GM21737 (cell line): Measurements from ENCODE around the gene CPB1.

Experiments
- ATAC-seq: cut with Tn5 transposase; IDR thresholded peaks from one replicate; pipeline ENCODE4 v1.9.1; 2021; ENCODE audit warnings: mild to moderate bottlenecking, moderate library complexity; ENCODE audit not compliant: unreplicated experiment

CPB1 gene

GRCh38 chr3:148828136-148828690, 602 bp downstream of the CPB1 start:
- no peak for ATAC-seq

GRCh38 chr3:148829926-148830325, 2.3 kb downstream of the CPB1 start:
- ATAC-seq, result no peak

- ATAC-seq, result no peak
These were observed 5.6 kb downstream of the CPB1 start for GRCh38 chr3:148833223-148833622.

GRCh38 chr3:148839805-148840204, 12.2 kb downstream of the CPB1 start:
- no peak for ATAC-seq

- no peak for ATAC-seq
These were observed 12.8 kb downstream of the CPB1 start for GRCh38 chr3:148840451-148840850.

GRCh38 chr3:148845756-148846395, 18.3 kb downstream of the CPB1 start:
- ATAC-seq, result no peak

- ATAC-seq, result no peak
These were observed 19.7 kb downstream of the CPB1 start for GRCh38 chr3:148847351-148847750.

- no peak for ATAC-seq
These were observed 20.8 kb downstream of the CPB1 start for GRCh38 chr3:148848410-148848809.

GRCh38 chr3:148852271-148852992, 24.8 kb downstream of the CPB1 start:
- ATAC-seq, result no peak

GRCh38 chr3:148853076-148853475, 25.5 kb downstream of the CPB1 start:
- no peak for ATAC-seq

- ATAC-seq, result no peak
These were observed 26.4 kb downstream of the CPB1 start for GRCh38 chr3:148854061-148854460.

- no peak for ATAC-seq
These were observed 28.8 kb downstream of the CPB1 start for GRCh38 chr3:148856384-148856783.

GRCh38 chr3:148857316-148857715, 29.7 kb downstream of the CPB1 start:
- ATAC-seq, result no peak

- ATAC-seq, result no peak
These were observed 33.8 kb downstream of the CPB1 start for GRCh38 chr3:148861277-148861869.

- ATAC-seq, result no peak
These were observed 35.7 kb downstream of the CPB1 start for GRCh38 chr3:148863297-148863696.

GRCh38 chr3:148863814-148864213, 36.2 kb downstream of the CPB1 start:
- ATAC-seq, result no peak

- ATAC-seq, result no peak
These were observed 37.4 kb downstream of the CPB1 start, which contains the start of gene CPA3 for GRCh38 chr3:148865049-148865448. CPA3 (plus strand) TSS chr3:148865296; CDS start chr3:148865308, 12 bp downstream.

- no peak for ATAC-seq
These were observed 38.6 kb downstream of the CPB1 start for GRCh38 chr3:148866261-148866660.

- no peak for ATAC-seq
These were observed 45.8 kb downstream of the CPB1 start for GRCh38 chr3:148873270-148873927.

GRCh38 chr3:148873977-148874376, 46.4 kb downstream of the CPB1 start:
- ATAC-seq, result no peak

GRCh38 chr3:148878095-148878494, 50.5 kb downstream of the CPB1 start:
- no peak for ATAC-seq
